Adrenal gland (tissue), 5 donors: ENCODE data around the gene SEPTIN12.

Source experiments
- CTCF ChIP-seq, 6 experiments: fragments of 450-650 bp in 4 of 6; fragments of 200-600 bp in 2 of 6; sonication (generic) in 1 of 6; IDR thresholded peaks; 1 replicate in 5 of 6; 2 replicates in 1 of 6; pipeline versions ENCODE4 v1.5.1 to v1.8.0; 2016 to 2021; ENCODE audit warnings: antibody characterized with exemption in 6 of 6, mild to moderate bottlenecking in 2 of 6, moderate library complexity in 1 of 6
- POLR2A ChIP-seq, 2 donors: fragments of 450-650 bp; IDR thresholded peaks; one replicate each; pipeline ENCODE4 v1.6.1; 2017; ENCODE audit warnings: antibody characterized with exemption in 2 of 2, mild to moderate bottlenecking in 2 of 2, moderate library complexity in 1 of 2
- donor health status: DM: no; HTN: no; CAD: no.

GRCh38 chr16:4729876-4730275 lies 58.3 kb downstream of the SEPTIN12 start:
- TF ChIP-seq CTCF (IDR thresholded peaks at IDR 0.05), result no peak
- TF ChIP-seq POLR2A (IDR thresholded peaks at IDR 0.05), result no peak
